ENCODE results near the gene DNAH1. TPM values are rescaled to one million over a fixed set of nuclear protein-coding genes. Genes with fewer than 3 reads are reported as not detected.

The DNAH1 gene
- total RNA-seq, 1 donor from 2014 or later = 11.2 TPM

DNA sequence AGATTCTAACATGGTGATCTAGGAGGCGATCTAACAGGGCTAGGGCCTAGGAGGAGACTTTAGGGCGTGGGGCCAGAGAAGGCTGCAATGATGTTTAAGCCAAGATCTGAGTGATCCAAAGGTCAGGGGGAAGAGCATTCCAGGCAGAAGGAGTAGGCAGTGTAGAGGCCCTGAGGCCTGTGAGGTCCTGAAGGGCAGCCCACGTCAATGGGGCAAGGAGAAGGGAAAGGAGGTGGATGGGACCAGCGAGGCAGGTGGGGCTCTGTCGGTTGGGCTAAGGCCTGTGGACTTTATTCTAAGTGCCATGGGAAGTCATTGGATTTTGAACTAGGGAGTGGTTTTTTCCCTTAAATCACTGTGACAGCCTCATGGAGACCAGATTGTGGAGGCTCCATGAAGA lies 10.2 kb upstream of the DNAH1 start:
- TF ChIP-seq, protein P1, sequence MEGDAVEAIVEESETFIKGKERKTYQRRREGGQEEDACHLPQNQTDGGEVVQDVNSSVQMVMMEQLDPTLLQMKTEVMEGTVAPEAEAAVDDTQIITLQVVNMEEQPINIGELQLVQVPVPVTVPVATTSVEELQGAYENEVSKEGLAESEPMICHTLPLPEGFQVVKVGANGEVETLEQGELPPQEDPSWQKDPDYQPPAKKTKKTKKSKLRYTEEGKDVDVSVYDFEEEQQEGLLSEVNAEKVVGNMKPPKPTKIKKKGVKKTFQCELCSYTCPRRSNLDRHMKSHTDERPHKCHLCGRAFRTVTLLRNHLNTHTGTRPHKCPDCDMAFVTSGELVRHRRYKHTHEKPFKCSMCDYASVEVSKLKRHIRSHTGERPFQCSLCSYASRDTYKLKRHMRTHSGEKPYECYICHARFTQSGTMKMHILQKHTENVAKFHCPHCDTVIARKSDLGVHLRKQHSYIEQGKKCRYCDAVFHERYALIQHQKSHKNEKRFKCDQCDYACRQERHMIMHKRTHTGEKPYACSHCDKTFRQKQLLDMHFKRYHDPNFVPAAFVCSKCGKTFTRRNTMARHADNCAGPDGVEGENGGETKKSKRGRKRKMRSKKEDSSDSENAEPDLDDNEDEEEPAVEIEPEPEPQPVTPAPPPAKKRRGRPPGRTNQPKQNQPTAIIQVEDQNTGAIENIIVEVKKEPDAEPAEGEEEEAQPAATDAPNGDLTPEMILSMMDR (IDR thresholded peaks at IDR 0.05) = no peak
- H3K27me3 ChIP-seq = no peaks in the 10 kb centered on the region
- DNase-seq (no peak), ATAC-seq (no peak)
- H3K27ac ChIP-seq = no peak overlapping the region
- no peaks in the 10 kb centered on the region for H3K36me3 ChIP-seq
- intact Hi-C loops (cut with DNase I) = no loop called here
- H3K9me3 ChIP-seq = no peaks in the 10 kb centered on the region
- H3K4me3 ChIP-seq = no peak overlapping the region
- no peaks in the 10 kb centered on the region for H3K4me1 ChIP-seq

DNA sequence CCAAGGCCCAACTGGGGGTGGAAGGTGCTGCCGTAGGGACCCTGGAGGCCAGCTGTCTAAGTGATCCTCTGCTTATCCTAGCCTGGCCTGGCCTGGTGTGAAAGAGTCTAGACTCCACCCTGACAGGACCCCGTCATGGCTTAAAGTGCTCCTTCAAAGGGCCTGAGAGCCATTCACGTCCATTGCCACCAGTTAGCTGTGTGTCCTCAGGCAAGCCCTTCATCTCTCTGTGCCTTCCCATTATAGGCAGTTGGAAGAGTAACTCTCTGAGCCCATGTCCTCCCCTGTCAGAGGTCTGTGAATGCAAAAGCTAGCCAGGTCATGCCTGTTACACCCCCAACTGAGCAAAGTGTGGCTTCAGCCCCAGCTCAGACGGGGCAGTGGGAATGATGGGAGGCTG lies 9.1 kb upstream of the DNAH1 start:
- H3K27me3 ChIP-seq = no peaks in the 10 kb centered on the region
- TF ChIP-seq, protein P1 (IDR thresholded peaks at IDR 0.05) = no peak
- H3K4me1 ChIP-seq = no peaks in the 10 kb centered on the region
- no peaks in the 10 kb centered on the region for H3K36me3 ChIP-seq
- no peak overlapping the region for H3K4me3 ChIP-seq
- ATAC-seq (no peak), DNase-seq (no peak)
- no peak overlapping the region for H3K27ac ChIP-seq
- no peaks in the 10 kb centered on the region for H3K9me3 ChIP-seq
- intact Hi-C loops (cut with DNase I) = no loop called here

DNA sequence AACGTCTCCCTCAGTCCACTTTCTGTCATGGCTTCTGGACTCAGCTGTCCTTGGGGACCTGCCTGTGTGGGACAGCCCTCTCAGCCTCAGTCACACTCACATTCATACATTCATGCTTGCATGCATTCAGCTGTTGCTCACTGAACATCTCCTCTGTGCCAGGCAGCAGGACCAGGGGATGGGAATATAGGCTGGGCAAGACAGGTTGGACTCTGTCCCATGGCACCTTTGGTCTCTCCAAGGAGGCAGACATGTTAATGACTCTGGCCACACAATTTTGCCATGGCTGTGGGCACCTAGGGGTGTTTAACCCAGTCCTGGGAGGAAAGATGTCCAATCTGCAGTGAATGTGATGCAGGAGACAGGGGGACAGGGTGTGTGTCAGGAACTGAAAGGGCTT lies 7.8 kb upstream of the DNAH1 start:
- no peak for DNase-seq
- Histone ChIP-seq H3K4me1 (peaks cover 5% of the 10 kb centered on the region), H3K9me3 (no peaks in the 10 kb centered on the region), H3K27ac (no peak overlapping the region), H3K4me3 (no peak overlapping the region), H3K27me3 (no peaks in the 10 kb centered on the region), H3K36me3 (no peaks in the 10 kb centered on the region)
- TF ChIP-seq, protein P1 (IDR thresholded peaks at IDR 0.05) = no peak
- ATAC-seq = no peak
- intact Hi-C loops (cut with DNase I) = no loop called here

DNA sequence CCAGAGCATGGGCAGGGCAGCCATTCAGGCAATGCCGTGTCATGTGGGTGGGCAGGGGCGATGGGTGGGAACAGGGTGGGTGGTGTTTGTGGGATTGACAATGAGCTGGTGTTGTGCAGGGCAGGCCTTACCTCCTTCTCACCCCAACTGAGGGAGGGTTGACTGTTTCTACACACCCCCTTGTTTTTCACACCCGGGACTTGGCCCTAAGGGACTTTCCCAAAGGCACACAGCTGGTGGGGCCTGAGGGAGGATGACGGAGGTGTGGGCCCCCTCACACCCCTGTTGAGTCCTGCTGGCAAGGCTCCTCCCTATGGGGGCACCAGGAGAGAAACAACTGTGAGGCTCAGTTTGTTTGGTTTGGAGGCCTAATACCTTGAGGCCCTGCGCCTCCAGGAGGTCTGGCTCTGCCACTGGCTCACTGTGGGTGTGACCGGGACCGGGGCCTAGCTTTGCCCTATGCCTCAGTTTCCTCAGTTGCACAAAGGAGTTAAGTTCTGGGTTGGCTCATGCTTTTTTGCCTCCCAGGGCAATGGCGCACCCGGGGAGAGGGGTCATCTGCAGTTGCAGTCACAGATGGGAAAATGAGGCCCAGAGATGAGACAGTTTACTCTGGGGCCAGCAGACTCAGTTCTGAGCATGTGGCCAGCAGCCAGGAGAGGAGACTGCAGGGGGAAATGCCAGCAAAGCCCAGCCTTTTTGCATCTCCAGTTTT lies 5.1 kb upstream of the DNAH1 start:
- no peak overlapping the region for H3K27ac ChIP-seq
- H3K27me3 ChIP-seq = no peaks in the 10 kb centered on the region
- DNase-seq (no peak), ATAC-seq (no peak)
- intact Hi-C loops (cut with DNase I) = no loop called here
- TF ChIP-seq, protein P1 (IDR thresholded peaks at IDR 0.05) = no peak
- H3K4me3 ChIP-seq = no peak overlapping the region
- no peaks in the 10 kb centered on the region for H3K9me3 ChIP-seq
- H3K36me3 ChIP-seq = no peaks in the 10 kb centered on the region
- H3K4me1 ChIP-seq = peaks cover 10% of the 10 kb centered on the region

DNA sequence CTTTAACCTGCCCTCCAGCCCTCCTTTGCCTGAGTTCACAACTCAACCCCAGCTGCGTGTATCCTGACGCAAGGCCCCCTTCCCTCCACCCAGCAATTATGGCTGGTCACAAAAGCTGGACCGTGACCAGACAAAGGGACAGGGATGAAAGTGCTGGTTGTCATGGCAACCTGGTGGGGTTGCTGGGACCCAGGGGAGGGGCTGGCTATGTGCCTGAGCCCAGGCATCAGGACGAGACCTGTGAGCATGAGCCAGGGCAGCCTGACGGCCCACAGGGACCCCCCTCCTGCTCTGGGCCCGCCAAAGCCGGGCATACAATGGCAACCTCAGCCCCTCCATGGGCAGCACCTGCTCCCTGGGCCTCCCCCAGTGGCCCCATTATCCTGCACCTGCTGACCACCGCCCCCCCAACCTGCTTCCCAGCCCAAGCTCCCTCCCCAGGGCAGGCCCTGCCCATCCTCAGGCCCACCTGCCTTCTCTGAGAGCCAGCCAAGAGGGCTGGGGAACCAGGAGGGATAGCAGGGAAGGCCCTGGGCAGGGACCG lies 4.5 kb upstream of the DNAH1 start:
- ATAC-seq (no peak), DNase-seq (no peak)
- Histone ChIP-seq H3K4me1 (peaks cover 10% of the 10 kb centered on the region), H3K36me3 (no peaks in the 10 kb centered on the region), H3K9me3 (no peaks in the 10 kb centered on the region), H3K27me3 (no peaks in the 10 kb centered on the region), H3K4me3 (no peak overlapping the region), H3K27ac (no peak overlapping the region)
- intact Hi-C loops (cut with DNase I) = no loop called here
- TF ChIP-seq, protein P1 (IDR thresholded peaks at IDR 0.05) = no peak
